ENCODE results near the gene MCRS1.

The MCRS1 gene

GRCh38 chr12:49524660-49525324 is 43.1 kb downstream of the MCRS1 start:
- in situ Hi-C loops (cut with MboI; ENCODE audit: low sequenced_read_pairs), result no loop called here

- in situ Hi-C loops (cut with MboI; ENCODE audit: low sequenced_read_pairs), result no loop called here
Observed at GRCh38 chr12:49521389-49521788, 46.6 kb downstream of the MCRS1 start.

- in situ Hi-C loops (cut with MboI; ENCODE audit: low sequenced_read_pairs), result no loop called here
Observed at GRCh38 chr12:49519574-49519936, 48.4 kb downstream of the MCRS1 start.

GRCh38 chr12:49518914-49519573 is 48.9 kb downstream of the MCRS1 start:
- in situ Hi-C loops (cut with MboI; ENCODE audit: low sequenced_read_pairs), result no loop called here

DNA sequence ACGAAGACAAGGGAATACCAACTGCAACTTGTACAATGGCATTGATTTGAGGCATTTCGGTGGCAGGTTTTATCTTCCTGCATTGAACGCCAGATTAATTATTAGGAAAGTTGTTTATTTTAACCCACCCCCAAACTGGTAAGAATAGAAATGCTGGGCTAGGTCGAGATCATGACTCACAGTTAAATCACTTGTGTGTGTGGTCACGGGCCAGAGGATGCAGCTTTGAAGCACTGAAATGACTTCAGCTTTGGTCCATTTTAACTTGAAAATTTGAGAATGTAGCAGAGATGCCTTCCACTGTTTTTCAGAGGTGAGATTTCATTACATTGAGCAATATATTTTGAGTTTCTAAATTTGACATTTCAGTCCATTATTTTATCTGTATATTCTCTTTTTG is 52.7 kb downstream of the MCRS1 start:
- in situ Hi-C loops (cut with MboI; ENCODE audit: low sequenced_read_pairs), result no loop called here

- in situ Hi-C loops (cut with MboI; ENCODE audit: low sequenced_read_pairs), result no loop called here
Observed at GRCh38 chr12:49512546-49512945, 55.4 kb downstream of the MCRS1 start.

DNA sequence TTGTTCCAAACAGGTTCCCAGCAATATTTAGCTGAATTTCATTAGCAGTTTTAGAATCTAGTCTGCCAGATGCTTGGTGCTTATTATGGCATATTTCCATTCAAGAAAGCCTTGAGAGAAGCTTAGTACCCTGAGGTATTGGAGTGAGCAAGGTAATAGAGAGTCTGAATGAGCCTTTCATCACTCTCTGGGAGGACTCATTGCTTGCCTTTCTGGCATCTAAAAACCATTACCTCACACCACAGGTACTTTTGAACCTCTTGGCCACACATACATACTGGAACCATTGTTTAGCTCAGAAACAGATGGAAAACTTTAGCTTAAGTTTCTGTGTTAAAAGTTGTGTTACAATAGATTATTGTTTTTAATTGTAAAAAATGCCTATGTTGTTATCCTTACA is 56.5 kb downstream of the MCRS1 start:
- in situ Hi-C loops (cut with MboI; ENCODE audit: low sequenced_read_pairs), result no loop called here

GRCh38 chr12:49509681-49510080 is 58.3 kb downstream of the MCRS1 start:
- in situ Hi-C loops (cut with MboI; ENCODE audit: low sequenced_read_pairs), result loop anchor here (10.0 kb wide), 1 partner anchor 145 kb away; the partner anchor contains the start of gene SPATS2
